ENCODE data around the gene TCEA3. TPM values are rescaled to one million over a fixed set of nuclear protein-coding genes. Genes with fewer than 3 reads are reported as not detected.

TCEA3 gene
- total and polyA plus RNA-seq, 12 donors, result 25.1 to 93.0 (median 67.2) TPM

GRCh38 chr1:23407016-23407630 lies 17.4 kb downstream of the TCEA3 start:
- WGBS, 2 donors, result 65 to 69% methylated on average over 8 of the region's 8 CpGs
- Histone ChIP-seq H3K27ac (peak overlapping the region in 5 of 10 donors; percentile 23 to 41 (median 35)), H3K4me1 (peaks cover 13 to 54% (median 34%) of the 10 kb centered on the region in 9 donors)

GRCh38 chr1:23405946-23406345 lies 18.6 kb downstream of the TCEA3 start:
- Histone ChIP-seq H3K27ac (peak overlapping the region in 3 of 10 donors; percentile 9 to 30 (median 15)), H3K9me3 (no peaks in the 10 kb centered on the region), H3K4me3 (no peak overlapping the region), H3K27me3 (no peaks in the 10 kb centered on the region), H3K36me3 (peaks cover 0 to 17% (median 0%) of the 10 kb centered on the region in 9 donors), H3K4me1 (peaks cover 13 to 63% (median 39%) of the 10 kb centered on the region in 9 donors)
- intact Hi-C loops (cut with DNase I), result loop anchor here in 5 of 10 donors (2.0 to 10.0 kb wide), 3 partner anchors 37 to 91 kb away; partner anchors contain the start of genes HNRNPR (in 4 of the 5) and ZNF436 (in 2 of the 5)
- TF ChIP-seq CTCF (IDR thresholded peaks at IDR 0.05), result no peak
- DNase-seq, result no peak
- 67 to 87% methylated on average over 3 of the region's 3 CpGs for WGBS, 2 donors
- ATAC-seq, result no peak

More at GRCh38 chr1:23407016-23407630, 17.4 kb downstream of the TCEA3 start:
- ATAC-seq (peak in 6 of 8 donors; percentile 29 to 86 (median 76)), DNase-seq (peak in 1 of 2 donors; percentile 46)
- intact Hi-C loops (cut with DNase I), result loop anchor here in 4 of 10 donors (10.0 kb wide), 2 partner anchors 62 to 92 kb away; partner anchors contain the start of gene HNRNPR (in 4 of the 4)
- no peaks in the 10 kb centered on the region for H3K9me3 ChIP-seq
- no peak overlapping the region for H3K4me3 ChIP-seq
- TF ChIP-seq CTCF (IDR thresholded peaks at IDR 0.05), result no peak
- H3K36me3 ChIP-seq, result peaks cover 0 to 19% (median 0%) of the 10 kb centered on the region in 9 donors
- H3K27me3 ChIP-seq, result no peaks in the 10 kb centered on the region

- peak; percentile 83 to 94 (median 90) for ATAC-seq
- peak; percentile 88 to 97 (median 95) for TF ChIP-seq CTCF (IDR thresholded peaks at IDR 0.05)
- Histone ChIP-seq H3K4me1 (peaks cover 18 to 67% (median 43%) of the 10 kb centered on the region in 9 donors), H3K27ac (peak overlapping the region in 9 of 10 donors; percentile 30 to 83 (median 64)), H3K9me3 (peaks cover 0 to 3% (median 0%) of the 10 kb centered on the region in 11 donors), H3K4me3 (peak overlapping the region in 3 of 10 donors; percentile 0 to 25 (median 3)), H3K27me3 (no peaks in the 10 kb centered on the region), H3K36me3 (peaks cover 0 to 16% (median 0%) of the 10 kb centered on the region in 9 donors)
- intact Hi-C loops (cut with DNase I), result loop anchor here in 8 of 10 donors (1.0 to 10.0 kb wide), 8 partner anchors 35 to 89 kb away; partner anchors contain the start of genes HNRNPR (in 8 of the 8) and ZNF436 (in 6 of the 8)
- peak; percentile 88 to 90 for DNase-seq
- 7 to 8% methylated on average over 19 of the region's 19 CpGs for WGBS, 2 donors
Measured at GRCh38 chr1:23403735-23404486, 20.6 kb downstream of the TCEA3 start.

GRCh38 chr1:23403355-23403734 lies 21.2 kb downstream of the TCEA3 start:
- Histone ChIP-seq H3K27me3 (no peaks in the 10 kb centered on the region), H3K9me3 (peaks cover 0 to 3% (median 0%) of the 10 kb centered on the region in 11 donors), H3K4me3 (peak overlapping the region in 2 of 10 donors; percentile 0 to 25), H3K27ac (peak overlapping the region in 9 of 10 donors; percentile 26 to 83 (median 64)), H3K4me1 (peaks cover 18 to 62% (median 42%) of the 10 kb centered on the region in 9 donors), H3K36me3 (peaks cover 0 to 11% (median 0%) of the 10 kb centered on the region in 9 donors)
- DNase-seq, result no peak
- WGBS, 2 donors, result 56 to 69% methylated on average over 4 of the region's 4 CpGs
- TF ChIP-seq CTCF (IDR thresholded peaks at IDR 0.05), result no peak
- ATAC-seq, result no peak
- intact Hi-C loops (cut with DNase I), result loop anchor here in 8 of 10 donors (1.0 to 10.0 kb wide), 8 partner anchors 35 to 89 kb away; partner anchors contain the start of genes HNRNPR (in 8 of the 8) and ZNF436 (in 4 of the 8)
